ENCODE data around the gene AGPAT1.

- no peak for TF ChIP-seq CTCF (IDR thresholded peaks at IDR 0.05; ENCODE audit: insufficient read depth, low read length, poor library complexity, severe bottlenecking)
- no peak for TF ChIP-seq EZH2phosphoT487 (conservative IDR thresholded peaks at IDR 0.05; ENCODE audit: low read length)
Observed at GRCh38 chr6:32146287-32146686, 29.6 kb downstream of the AGPAT1 start.
